ENCODE measurements around the gene HES7. TPM values are rescaled to one million over a fixed set of nuclear protein-coding genes. Genes with fewer than 3 reads are reported as not detected.

HES7 gene
- total RNA-seq, 3 donors from 2014 or later (not counting 1 experiment from before 2014, with no cell fraction given) = 0.50 to 0.77 (median 0.61) TPM

DNA sequence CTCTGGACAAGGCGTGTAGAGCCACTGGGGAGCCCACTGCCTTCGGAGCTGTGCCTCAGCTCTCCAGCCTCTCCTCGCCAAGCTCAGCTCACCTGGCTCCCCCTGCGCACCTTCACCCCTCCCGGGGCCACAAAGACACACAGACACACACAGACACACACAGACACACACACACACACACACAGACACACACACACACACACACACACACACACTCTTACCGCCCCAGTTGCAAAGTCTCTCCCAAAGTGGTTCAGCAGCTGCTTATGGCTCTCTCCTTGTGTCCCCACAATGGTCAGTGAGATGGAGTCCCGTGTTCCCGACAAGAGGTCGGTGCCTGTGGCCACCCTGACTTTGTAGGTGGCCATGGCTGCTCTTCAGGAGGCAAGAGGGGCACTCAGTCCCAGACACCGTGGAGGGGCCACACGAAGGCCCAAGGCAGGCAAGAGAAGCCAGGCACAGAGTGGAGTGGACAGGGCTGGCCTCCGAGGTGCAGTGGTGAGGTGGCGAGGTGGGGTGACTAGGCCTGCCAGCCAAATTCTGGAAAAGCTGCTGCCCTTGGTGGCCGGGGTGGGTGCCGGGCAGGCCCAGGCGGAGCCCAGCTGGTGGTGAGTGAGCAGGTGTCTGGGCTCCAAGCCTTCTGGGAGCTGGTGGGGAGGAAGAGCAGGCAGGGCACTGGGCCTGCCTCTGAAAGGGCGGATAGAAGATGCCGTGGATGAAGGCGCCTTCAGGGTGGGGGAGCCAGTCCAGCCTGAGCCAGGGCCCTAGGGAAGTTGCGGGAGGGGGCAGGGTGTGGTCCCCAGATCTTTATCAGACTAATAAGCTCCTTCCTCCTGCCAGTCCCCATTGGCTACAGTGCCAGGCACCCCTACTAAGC is 36.6 kb downstream of the HES7 start, which contains the start of gene ALOX12B:
Gene ALOX12B (minus strand): TSS at position 642 of the 877 bp plus-strand sequence. CDS start 274 bp downstream, at position 368.
- H3K36me3 Mint-ChIP-seq = no peaks in the 10 kb centered on the region
- H3K4me3 ChIP-seq (ENCODE audit: low read length) = no peak within 1 kb of the TSS
- H3K4me1 Mint-ChIP-seq = no peaks in the 10 kb centered on the region
- TF ChIP-seq CTCF (IDR thresholded peaks at IDR 0.05) = no peak
- no peak for DNase-seq
- H3K27ac ChIP-seq (ENCODE audit: low read length) = no peak within 1 kb of the TSS
- WGBS (ENCODE audit: insufficient coverage) = 88% methylated on average over 20 of the region's 20 CpGs
- no peak within 1 kb of the TSS for H3K4me3 Mint-ChIP-seq
- ATAC-seq = no peak
- H3K27me3 ChIP-seq (ENCODE audit: control insufficient read depth, insufficient read depth, low read length) = no peaks in the 10 kb centered on the region
- intact Hi-C loops (cut with micrococcal nuclease) = no loop called here
- H3K9me3 ChIP-seq (ENCODE audit: control insufficient read depth, insufficient read depth, low read length) = no peaks in the 10 kb centered on the region
- peaks cover 3% of the 10 kb centered on the region for H3K4me1 ChIP-seq (ENCODE audit: control insufficient read depth, insufficient read depth, low read length)
- H3K36me3 ChIP-seq (ENCODE audit: control insufficient read depth, insufficient read depth, low read length) = no peaks in the 10 kb centered on the region
- no peaks in the 10 kb centered on the region for H3K9me3 Mint-ChIP-seq
- no peak within 1 kb of the TSS for H3K27ac Mint-ChIP-seq
- peaks cover 23 to 29% of the 10 kb centered on the region in 2 donors for H3K27me3 Mint-ChIP-seq (ENCODE audit: low read depth in 2 of 2)

DNA sequence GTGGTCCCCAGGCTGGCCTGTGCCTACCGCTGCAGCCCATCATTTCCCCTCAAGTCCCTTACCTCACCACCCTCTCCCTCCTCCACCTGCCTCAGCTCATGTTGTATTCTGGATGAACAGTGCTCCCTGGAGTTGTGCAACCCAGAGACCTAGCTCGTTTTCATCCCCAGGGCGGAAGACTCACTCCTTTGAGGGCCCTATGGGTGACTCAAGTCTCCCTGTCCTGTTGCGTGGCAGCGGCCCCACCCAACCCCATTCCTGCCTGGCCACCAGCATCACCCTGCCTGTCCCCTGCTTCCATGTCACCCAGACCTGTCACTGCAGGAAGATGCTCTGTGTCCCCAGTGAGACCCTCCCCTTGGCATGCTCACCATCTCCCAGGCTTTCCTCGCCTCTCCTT is 39.7 kb downstream of the HES7 start:
- Mint-ChIP-seq H3K4me1 (peaks cover 0 to 10% of the 10 kb centered on the region in 2 donors), H3K27ac (no peak overlapping the region), H3K9me3 (no peaks in the 10 kb centered on the region), H3K4me3 (no peak overlapping the region), H3K36me3 (no peaks in the 10 kb centered on the region), H3K27me3 (ENCODE audit: low read depth in 2 of 2) (peaks cover 7 to 13% of the 10 kb centered on the region in 2 donors)
- Histone ChIP-seq H3K27me3 (ENCODE audit: control insufficient read depth, insufficient read depth, low read length) (no peaks in the 10 kb centered on the region), H3K36me3 (ENCODE audit: control insufficient read depth, insufficient read depth, low read length) (no peaks in the 10 kb centered on the region), H3K4me3 (ENCODE audit: low read length) (no peak overlapping the region), H3K4me1 (ENCODE audit: control insufficient read depth, insufficient read depth, low read length) (peaks cover 11% of the 10 kb centered on the region), H3K27ac (ENCODE audit: low read length) (no peak overlapping the region), H3K9me3 (ENCODE audit: control insufficient read depth, insufficient read depth, low read length) (no peaks in the 10 kb centered on the region)
- 92% methylated on average over 6 of the region's 6 CpGs for WGBS (ENCODE audit: insufficient coverage)
- TF ChIP-seq CTCF (IDR thresholded peaks at IDR 0.05) = no peak
- ATAC-seq (no peak), DNase-seq (no peak)
- intact Hi-C loops (cut with micrococcal nuclease) = loop anchor here (5.0 kb wide), 1 partner anchor 33 kb away; the partner anchor contains the start of gene ALOXE3

DNA sequence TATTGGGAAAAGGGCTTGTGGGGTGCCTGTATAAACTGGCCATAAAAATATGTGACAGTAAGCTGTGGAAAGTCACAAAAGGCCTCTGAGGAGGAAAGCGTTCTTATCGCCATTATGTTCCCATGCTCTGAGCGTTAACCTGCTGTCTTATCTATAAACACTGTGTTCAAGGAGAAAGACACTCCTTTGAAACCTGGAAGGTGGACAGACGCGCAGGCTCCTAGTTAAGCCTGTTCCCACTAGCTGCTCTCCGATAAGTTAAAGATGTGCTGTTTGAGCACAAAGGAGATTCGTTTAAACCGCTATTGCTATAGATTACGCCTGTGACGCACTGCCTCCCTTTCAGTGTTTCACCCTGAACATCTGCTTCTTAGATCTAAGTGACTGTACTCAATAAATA is 41.6 kb downstream of the HES7 start:
- Histone ChIP-seq H3K4me1 (ENCODE audit: control insufficient read depth, insufficient read depth, low read length) (peaks cover 19% of the 10 kb centered on the region), H3K27me3 (ENCODE audit: control insufficient read depth, insufficient read depth, low read length) (no peaks in the 10 kb centered on the region), H3K9me3 (ENCODE audit: control insufficient read depth, insufficient read depth, low read length) (no peaks in the 10 kb centered on the region), H3K27ac (ENCODE audit: low read length) (no peak overlapping the region), H3K36me3 (ENCODE audit: control insufficient read depth, insufficient read depth, low read length) (no peaks in the 10 kb centered on the region), H3K4me3 (ENCODE audit: low read length) (no peak overlapping the region)
- Mint-ChIP-seq H3K4me3 (no peak overlapping the region), H3K36me3 (no peaks in the 10 kb centered on the region), H3K9me3 (no peaks in the 10 kb centered on the region), H3K27me3 (ENCODE audit: low read depth in 2 of 2) (peaks cover 0 to 3% of the 10 kb centered on the region in 2 donors), H3K27ac (no peak overlapping the region), H3K4me1 (peaks cover 0 to 14% of the 10 kb centered on the region in 2 donors)
- intact Hi-C loops (cut with micrococcal nuclease) = loop anchor here (5.0 kb wide), 1 partner anchor 35 kb away; the partner anchor contains the start of gene ALOXE3
- no peak for TF ChIP-seq CTCF (IDR thresholded peaks at IDR 0.05)
- DNase-seq (no peak), ATAC-seq (no peak)
- WGBS (ENCODE audit: insufficient coverage) = 96% methylated on average over 10 of the region's 10 CpGs
